HG03342 (cell line): Measurements from ENCODE around the gene LCMT1.
"Not testable (repeated sequence)": the region's sequence is repeated elsewhere in the genome, so short reads cannot be mapped to it uniquely, and the experiment has no call there.

Source experiments
- ATAC-seq: cut with Tn5 transposase; IDR thresholded peaks from one replicate; pipeline ENCODE4 v1.9.1; 2021; ENCODE audit warnings: mild to moderate bottlenecking, moderate library complexity; ENCODE audit not compliant: unreplicated experiment

Gene LCMT1

DNA sequence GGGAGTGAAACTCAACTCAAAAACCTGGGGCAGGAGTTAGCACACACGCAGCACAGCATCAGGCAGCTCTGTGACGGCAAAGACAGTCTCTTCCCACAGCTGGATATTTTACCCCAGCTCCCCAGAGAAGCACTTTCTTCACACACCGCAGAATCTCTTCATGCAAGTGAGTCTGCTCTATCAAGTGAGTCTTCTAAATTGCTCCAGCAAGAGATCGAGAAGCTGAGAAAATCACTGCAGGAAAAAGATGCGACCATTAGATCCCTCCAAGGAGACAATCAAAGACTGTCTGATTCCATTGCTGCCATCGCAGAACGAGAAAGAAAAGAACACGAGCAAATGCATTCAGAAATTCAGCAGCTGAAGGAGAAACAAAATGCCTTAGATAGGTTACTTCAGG, 16.9 kb upstream of the LCMT1 start:
- ATAC-seq: no peak

DNA sequence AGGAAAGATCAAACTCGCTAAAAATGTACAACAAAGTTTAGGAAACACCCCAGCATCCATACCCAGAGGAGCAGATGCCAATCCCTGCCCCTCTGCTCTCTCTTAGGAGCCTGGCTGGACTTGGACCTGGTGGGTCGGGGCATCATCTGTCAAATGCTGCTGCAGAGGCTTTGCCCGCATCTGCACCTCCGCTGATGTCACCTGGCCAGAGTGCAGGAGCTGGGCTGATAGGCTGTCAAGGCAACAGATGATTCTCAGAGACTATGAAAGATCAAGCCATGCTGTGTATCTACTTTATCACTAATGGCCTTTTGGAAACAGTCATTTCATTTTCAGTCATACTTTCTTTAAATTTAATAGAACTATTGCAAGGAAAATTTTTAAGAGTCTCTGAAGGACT, 15.9 kb upstream of the LCMT1 start:
- ATAC-seq: no peak

GRCh38 chr16:25097276-25097975, 14.1 kb upstream of the LCMT1 start:
- no peak for ATAC-seq

GRCh38 chr16:25100511-25100910, 11.0 kb upstream of the LCMT1 start:
- no peak for ATAC-seq

DNA sequence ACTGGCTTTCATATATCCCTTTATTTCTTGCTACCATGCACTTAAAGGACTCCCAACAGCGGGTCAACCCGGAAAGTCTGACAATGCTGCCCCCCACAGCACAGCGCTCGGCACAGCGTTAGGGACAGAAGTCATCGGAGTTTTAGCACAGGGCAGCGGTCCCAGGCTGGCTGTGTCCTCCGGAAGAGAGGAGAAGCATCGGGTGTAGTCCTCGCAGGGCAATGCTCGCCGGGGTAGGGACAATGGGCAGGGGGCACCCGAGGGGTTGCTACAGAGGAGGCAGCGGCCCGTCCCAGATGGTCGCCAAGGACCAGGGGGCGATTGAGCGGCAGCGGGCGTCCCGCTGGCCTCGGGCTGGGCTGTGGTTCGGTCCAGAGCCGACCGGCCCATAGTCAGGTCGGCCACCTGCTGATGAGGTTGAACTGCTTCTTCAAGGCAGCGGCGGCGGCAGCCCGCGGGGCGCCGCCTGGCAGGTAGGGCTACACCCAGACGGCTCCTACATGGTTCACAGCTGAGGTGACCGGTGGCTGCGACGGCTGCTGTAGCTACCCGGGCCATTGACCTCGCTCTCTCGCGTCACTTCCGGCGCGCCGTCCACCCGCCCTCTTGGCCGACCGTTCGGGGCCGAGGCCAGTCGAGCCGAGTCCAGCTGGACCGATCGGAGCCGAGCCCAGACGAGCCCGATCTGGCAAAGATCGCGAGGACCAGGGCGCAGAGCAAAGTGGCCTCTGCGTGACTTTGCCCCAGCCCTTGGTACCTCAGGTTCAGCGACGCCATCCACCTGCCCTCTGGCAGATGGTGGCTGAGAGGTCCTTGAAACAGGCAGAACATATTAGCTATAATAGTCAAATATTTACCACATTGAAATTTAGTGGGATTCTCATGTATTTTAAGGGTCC, 4.7 kb upstream of the LCMT1 start:
- peak; percentile 38 for ATAC-seq

DNA sequence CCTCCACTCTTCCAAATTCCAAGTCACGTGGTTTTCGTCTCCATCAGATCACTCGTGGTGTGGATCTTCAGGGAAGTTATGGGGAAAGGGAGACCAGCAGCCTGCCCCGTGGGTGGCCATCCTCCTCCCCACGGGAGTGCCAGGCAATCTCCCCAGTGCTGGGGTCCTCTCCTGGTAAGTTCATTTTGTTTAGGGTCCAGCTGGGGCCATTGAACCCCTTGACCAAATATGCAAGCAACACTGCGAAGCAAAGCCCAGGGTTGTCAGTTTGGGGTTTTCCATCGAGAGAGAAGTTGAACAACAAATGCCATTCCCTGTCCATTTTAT, 4.1 kb upstream of the LCMT1 start:
- ATAC-seq: no peak

DNA sequence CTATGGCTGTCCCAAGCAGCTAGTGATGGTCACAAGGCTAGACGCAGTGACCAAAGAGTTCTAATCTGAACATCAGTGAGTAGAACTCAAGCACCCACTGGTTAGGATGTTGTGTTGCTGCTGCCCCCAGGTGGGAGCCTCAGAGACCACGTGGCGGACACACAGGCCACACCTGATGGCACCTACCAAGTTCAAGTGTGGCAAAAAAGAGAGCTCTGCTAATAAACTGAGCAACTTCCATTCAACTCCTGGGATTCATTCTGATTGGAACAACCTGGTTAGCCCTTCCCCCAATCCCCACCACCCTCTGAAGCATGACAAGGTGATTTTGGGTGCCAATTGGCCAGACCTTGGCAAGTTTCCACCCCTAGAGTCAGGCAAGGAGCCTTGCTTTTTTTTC, 3.5 kb upstream of the LCMT1 start:
- no peak for ATAC-seq

GRCh38 chr16:25109643-25110042, 1.9 kb upstream of the LCMT1 start:
- no peak for ATAC-seq

- no peak for ATAC-seq
These were observed 1.1 kb upstream of the LCMT1 start for GRCh38 chr16:25110387-25110947.

DNA sequence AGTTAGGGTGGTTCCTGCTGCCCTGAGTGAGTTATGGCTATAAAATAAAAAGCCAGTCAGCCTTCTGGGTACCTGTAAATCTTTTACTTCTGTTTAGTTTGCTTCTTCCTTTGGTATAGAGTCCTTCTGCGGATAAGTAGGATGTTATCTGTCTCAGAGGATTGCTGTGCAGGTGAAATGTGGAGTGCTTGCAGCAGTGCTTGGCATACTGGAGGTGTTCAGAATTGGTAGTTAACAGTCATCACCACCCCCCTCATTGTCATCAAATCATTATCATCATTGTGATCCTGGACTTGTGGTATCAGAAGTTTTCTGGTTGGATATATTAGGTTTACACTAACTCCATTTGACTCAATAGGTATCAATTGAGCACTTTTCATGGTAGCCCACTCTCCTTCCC, 2.6 kb downstream of the LCMT1 start:
- no peak for ATAC-seq

- ATAC-seq: no peak
These were observed 7.5 kb downstream of the LCMT1 start for GRCh38 chr16:25118851-25119578.

DNA sequence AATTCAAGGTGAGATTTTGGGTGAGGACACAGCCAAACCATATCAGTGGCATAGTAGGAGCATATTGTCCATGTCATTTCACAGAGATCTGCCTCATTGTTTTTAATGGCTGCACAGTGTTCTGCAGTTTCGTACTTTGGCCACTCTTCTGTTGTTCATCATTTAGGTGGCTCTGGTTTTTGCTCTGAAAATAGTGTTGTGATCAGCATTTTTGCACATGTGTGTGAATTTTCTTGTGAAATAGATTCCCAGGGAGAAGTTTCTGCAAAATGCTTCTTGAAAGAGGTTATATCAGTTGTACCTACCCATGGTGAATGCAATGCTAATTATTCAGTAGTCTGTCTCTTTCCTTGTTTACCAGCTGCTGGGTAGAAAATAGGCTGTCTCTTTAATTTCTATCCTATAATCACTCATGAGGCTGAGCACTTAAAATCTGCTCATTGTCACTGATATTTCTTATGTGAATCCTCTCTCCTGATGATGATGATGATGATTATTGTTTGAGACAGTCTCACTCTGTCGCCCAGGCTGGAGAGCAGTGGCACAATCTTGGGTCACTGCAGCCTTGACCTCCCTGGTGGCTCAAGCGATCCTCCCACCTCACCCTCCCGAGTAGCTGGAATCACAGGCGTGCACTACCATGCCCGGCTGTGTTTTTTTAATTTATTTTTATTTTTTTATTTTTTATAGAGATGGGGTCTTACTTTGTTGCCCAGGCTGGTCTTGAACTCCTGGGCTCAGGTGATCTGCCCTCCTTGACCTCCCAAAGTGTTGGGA, 10.5 kb downstream of the LCMT1 start:
- no peak for ATAC-seq

GRCh38 chr16:25124503-25124902, 13.0 kb downstream of the LCMT1 start:
- no peak for ATAC-seq

GRCh38 chr16:25126086-25126666, 14.6 kb downstream of the LCMT1 start:
- not testable (repeated sequence) for ATAC-seq

GRCh38 chr16:25126820-25127232, 15.3 kb downstream of the LCMT1 start:
- no peak for ATAC-seq

GRCh38 chr16:25132751-25133150, 21.2 kb downstream of the LCMT1 start:
- ATAC-seq: not testable (repeated sequence)

DNA sequence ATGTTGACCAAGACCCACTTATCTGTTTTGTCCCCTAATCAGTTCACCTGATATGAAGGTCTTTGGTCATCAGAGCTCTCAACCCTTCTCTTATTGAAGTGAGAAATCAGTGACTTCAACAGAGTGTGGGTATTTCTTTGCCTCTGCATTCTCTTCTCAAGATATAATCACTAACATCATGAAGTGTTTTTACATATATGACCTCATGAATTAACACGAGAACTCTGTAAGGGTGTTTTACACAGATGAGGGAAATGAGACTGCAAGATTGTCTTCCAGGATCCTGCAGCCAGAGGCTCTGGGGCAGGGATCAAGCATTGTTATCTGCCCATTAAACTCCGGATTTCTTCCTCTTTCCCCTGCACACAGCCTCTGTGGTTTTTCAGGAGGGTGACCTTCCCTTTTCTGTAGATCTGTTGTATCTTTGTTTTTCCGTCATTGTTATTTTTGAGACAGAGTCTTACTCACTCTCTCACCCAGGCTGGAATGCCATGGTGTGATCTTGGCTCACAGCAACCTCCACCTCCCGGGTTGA, 22.7 kb downstream of the LCMT1 start:
- ATAC-seq: no peak

- ATAC-seq: no peak
These were observed 23.8 kb downstream of the LCMT1 start for GRCh38 chr16:25135254-25135878.

DNA sequence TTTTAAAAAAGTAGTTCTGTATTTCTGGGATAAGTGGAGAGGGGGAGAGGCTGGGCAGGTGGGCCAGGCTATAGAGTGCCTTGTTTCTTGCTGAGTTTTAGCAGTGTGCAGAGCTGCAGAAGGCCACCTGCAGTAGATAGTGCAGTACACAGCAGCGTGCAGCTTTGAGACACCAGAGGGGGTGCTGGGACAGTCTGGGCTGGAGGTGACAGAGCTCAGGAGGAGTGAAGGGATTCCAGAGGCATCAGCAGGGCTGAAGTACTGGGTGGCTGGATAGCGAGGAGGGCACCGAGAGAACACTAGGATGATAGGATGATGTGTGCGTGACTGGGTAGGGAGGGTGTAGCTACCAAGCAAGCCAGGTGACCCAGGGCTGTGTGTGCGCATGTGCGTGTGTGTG, 26.6 kb downstream of the LCMT1 start:
- no peak for ATAC-seq

GRCh38 chr16:25140459-25140858, 28.9 kb downstream of the LCMT1 start:
- no peak for ATAC-seq
